ENCODE measurements around the gene ZSWIM5.
"Not testable (repeated sequence)": the region's sequence is repeated elsewhere in the genome, so short reads cannot be mapped to it uniquely, and the experiment has no call there.

ZSWIM5 gene

DNA sequence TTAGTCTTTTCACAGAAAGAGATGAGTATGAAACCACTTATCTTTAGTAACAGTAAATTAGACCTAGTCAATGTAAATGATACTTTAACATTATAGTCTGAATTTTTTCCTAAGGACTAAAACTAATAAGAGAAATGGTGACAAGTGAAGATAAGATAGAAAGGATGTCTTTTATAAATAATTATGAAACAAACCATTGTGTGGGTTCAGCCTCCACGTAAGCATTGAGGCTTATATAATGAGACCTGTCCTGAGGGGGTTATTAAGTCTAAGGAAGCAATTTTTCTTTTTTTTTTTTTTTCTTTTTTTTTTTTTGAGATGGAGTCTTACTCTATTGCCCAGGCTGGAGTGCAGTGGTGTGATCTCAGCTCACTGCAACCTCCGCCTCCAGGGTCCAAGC lies 138.6 kb downstream of the ZSWIM5 start:
- no peaks in the 10 kb centered on the region for H4K20me1 ChIP-seq (ENCODE audit: insufficient read depth, low read length)
- no peaks in the 10 kb centered on the region for H3K9me3 ChIP-seq (replicated peaks; ENCODE audit: insufficient read depth, low read length)
- H3K27me3 ChIP-seq (replicated peaks; ENCODE audit: insufficient read depth, low read length), result no peaks in the 10 kb centered on the region
- TF ChIP-seq EZH2phosphoT487 (IDR thresholded peaks at IDR 0.05; ENCODE audit: low read length), result no peak
- no peak for TF ChIP-seq EZH2 (optimal IDR thresholded peaks at IDR 0.05; ENCODE audit: low read depth, low read length)
- TF ChIP-seq, protein P1, sequence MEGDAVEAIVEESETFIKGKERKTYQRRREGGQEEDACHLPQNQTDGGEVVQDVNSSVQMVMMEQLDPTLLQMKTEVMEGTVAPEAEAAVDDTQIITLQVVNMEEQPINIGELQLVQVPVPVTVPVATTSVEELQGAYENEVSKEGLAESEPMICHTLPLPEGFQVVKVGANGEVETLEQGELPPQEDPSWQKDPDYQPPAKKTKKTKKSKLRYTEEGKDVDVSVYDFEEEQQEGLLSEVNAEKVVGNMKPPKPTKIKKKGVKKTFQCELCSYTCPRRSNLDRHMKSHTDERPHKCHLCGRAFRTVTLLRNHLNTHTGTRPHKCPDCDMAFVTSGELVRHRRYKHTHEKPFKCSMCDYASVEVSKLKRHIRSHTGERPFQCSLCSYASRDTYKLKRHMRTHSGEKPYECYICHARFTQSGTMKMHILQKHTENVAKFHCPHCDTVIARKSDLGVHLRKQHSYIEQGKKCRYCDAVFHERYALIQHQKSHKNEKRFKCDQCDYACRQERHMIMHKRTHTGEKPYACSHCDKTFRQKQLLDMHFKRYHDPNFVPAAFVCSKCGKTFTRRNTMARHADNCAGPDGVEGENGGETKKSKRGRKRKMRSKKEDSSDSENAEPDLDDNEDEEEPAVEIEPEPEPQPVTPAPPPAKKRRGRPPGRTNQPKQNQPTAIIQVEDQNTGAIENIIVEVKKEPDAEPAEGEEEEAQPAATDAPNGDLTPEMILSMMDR (IDR thresholded peaks at IDR 0.05; ENCODE audit: low read length), result no peak
- H3K9me2 ChIP-seq (replicated peaks; ENCODE audit: insufficient read depth, low read length), result no peaks in the 10 kb centered on the region
- H3K36me3 ChIP-seq (replicated peaks; ENCODE audit: insufficient read depth, low read length), result no peaks in the 10 kb centered on the region
- H3K4me3 ChIP-seq (ENCODE audit: low read length), result no peak overlapping the region
- H3K4me2 ChIP-seq (ENCODE audit: low read depth, low read length), result no peak overlapping the region
- no peak overlapping the region for H2AFZ ChIP-seq (ENCODE audit: low read length)
- DNase-seq, result no peak
- no peaks in the 10 kb centered on the region for H3K79me2 ChIP-seq (ENCODE audit: low read length)
- H3K27ac ChIP-seq (ENCODE audit: low read length), result no peak overlapping the region
- H3K4me1 ChIP-seq (ENCODE audit: low read length), result no peaks in the 10 kb centered on the region
- H3K9ac ChIP-seq (ENCODE audit: low read length), result no peak overlapping the region
- H3F3A ChIP-seq (ENCODE audit: insufficient read depth, low read length), result no peaks in the 10 kb centered on the region

DNA sequence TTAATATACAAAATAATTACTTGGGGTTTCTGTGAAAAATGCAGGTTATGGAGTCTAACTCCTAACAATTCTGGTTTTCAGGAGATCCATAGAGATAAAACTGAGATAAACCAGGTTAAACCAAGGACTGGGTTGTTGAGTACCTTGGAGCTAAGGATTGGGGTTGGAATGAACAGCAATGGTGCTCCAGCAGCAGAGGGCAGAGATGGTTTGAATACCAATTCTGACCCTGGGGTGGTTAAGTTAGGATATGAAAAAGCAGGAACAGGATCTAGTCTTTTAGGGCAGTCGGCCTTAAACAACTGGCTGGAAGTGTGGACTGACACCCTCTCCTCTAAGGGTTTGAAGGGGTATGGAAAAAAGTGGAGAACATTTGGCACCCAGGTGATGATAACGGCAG lies 141.3 kb downstream of the ZSWIM5 start:
- Histone ChIP-seq H3K9me3 (replicated peaks; ENCODE audit: insufficient read depth, low read length) (no peaks in the 10 kb centered on the region), H3F3A (ENCODE audit: insufficient read depth, low read length) (no peaks in the 10 kb centered on the region), H3K9ac (ENCODE audit: low read length) (no peak overlapping the region), H3K79me2 (ENCODE audit: low read length) (no peaks in the 10 kb centered on the region), H2AFZ (ENCODE audit: low read length) (no peak overlapping the region), H3K36me3 (replicated peaks; ENCODE audit: insufficient read depth, low read length) (no peaks in the 10 kb centered on the region), H3K27me3 (replicated peaks; ENCODE audit: insufficient read depth, low read length) (no peaks in the 10 kb centered on the region), H3K9me2 (replicated peaks; ENCODE audit: insufficient read depth, low read length) (no peaks in the 10 kb centered on the region), H3K27ac (ENCODE audit: low read length) (no peak overlapping the region), H4K20me1 (ENCODE audit: insufficient read depth, low read length) (no peaks in the 10 kb centered on the region), H3K4me2 (ENCODE audit: low read depth, low read length) (no peak overlapping the region), H3K4me3 (ENCODE audit: low read length) (no peak overlapping the region), H3K4me1 (ENCODE audit: low read length) (no peaks in the 10 kb centered on the region)
- TF ChIP-seq EZH2phosphoT487 (IDR thresholded peaks at IDR 0.05; ENCODE audit: low read length) (no peak), EZH2 (optimal IDR thresholded peaks at IDR 0.05; ENCODE audit: low read depth, low read length) (no peak)
- TF ChIP-seq, protein P1 (IDR thresholded peaks at IDR 0.05; ENCODE audit: low read length), result no peak
- no peak for DNase-seq

DNA sequence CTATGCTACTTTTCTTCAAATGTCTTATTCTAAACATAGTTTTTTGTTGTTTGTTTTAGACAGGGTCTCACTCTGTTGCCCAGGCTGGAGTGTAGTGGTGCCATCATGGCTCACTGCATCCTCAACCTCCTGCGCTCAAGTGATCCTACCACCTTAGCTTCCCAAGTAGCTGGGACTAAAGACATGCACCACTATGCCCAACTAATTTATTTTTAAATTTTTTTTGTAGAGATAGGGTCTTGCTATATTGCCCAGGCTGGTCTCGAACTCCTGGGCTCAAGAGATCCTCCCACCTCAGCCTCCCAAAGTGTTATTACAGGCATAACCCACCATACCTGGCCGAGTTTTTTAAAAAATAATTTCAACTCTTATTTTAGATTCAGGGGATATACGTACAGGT lies 143.9 kb downstream of the ZSWIM5 start:
- not testable (repeated sequence) for DNase-seq; H3K4me2 ChIP-seq (ENCODE audit: low read depth, low read length); H2AFZ ChIP-seq (ENCODE audit: low read length); H3K4me1 ChIP-seq (ENCODE audit: low read length); H3K27ac ChIP-seq (ENCODE audit: low read length); H3K9me3 ChIP-seq (replicated peaks; ENCODE audit: insufficient read depth, low read length); H4K20me1 ChIP-seq (ENCODE audit: insufficient read depth, low read length); H3K27me3 ChIP-seq (replicated peaks; ENCODE audit: insufficient read depth, low read length); H3K9me2 ChIP-seq (replicated peaks; ENCODE audit: insufficient read depth, low read length); H3K4me3 ChIP-seq (ENCODE audit: low read length); H3K9ac ChIP-seq (ENCODE audit: low read length); H3K79me2 ChIP-seq (ENCODE audit: low read length); H3F3A ChIP-seq (ENCODE audit: insufficient read depth, low read length); H3K36me3 ChIP-seq (replicated peaks; ENCODE audit: insufficient read depth, low read length)

DNA sequence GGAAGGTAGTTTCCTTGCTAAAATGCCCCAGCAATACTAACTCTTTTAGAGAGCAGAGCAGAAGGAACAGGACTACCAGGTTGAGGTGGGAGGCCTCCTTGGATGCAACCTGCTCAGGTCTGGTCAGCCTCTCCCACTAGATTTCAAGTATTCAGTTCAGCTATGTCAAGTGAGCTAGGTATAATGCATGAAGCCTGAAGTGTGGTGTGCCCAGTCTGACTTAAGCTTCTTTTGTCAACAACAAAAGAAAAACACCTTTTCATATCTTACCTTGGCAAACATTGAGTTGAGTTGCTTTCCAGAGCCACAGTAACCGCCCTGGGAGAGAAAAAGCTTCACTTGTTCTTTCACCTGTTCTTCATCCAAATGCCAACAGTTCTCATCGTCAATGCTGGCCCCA lies 146.6 kb downstream of the ZSWIM5 start:
- Histone ChIP-seq H3F3A (ENCODE audit: insufficient read depth, low read length) (no peaks in the 10 kb centered on the region), H3K9ac (ENCODE audit: low read length) (no peak overlapping the region), H3K4me3 (ENCODE audit: low read length) (no peak overlapping the region), H3K9me3 (replicated peaks; ENCODE audit: insufficient read depth, low read length) (no peaks in the 10 kb centered on the region), H3K4me1 (ENCODE audit: low read length) (no peaks in the 10 kb centered on the region), H3K9me2 (replicated peaks; ENCODE audit: insufficient read depth, low read length) (no peaks in the 10 kb centered on the region), H4K20me1 (ENCODE audit: insufficient read depth, low read length) (no peaks in the 10 kb centered on the region), H3K4me2 (ENCODE audit: low read depth, low read length) (no peak overlapping the region), H3K27ac (ENCODE audit: low read length) (no peak overlapping the region), H3K27me3 (replicated peaks; ENCODE audit: insufficient read depth, low read length) (no peaks in the 10 kb centered on the region), H2AFZ (ENCODE audit: low read length) (no peak overlapping the region), H3K79me2 (ENCODE audit: low read length) (no peaks in the 10 kb centered on the region), H3K36me3 (replicated peaks; ENCODE audit: insufficient read depth, low read length) (no peaks in the 10 kb centered on the region)
- DNase-seq, result no peak
- TF ChIP-seq EZH2phosphoT487 (IDR thresholded peaks at IDR 0.05; ENCODE audit: low read length) (no peak), EZH2 (optimal IDR thresholded peaks at IDR 0.05; ENCODE audit: low read depth, low read length) (no peak)
- TF ChIP-seq, protein P1 (IDR thresholded peaks at IDR 0.05; ENCODE audit: low read length), result no peak
